ENCODE results near the gene SERPINB1. TPM values are rescaled to one million over a fixed set of nuclear protein-coding genes. Genes with fewer than 3 reads are reported as not detected.

The SERPINB1 gene
- total and polyA plus RNA-seq, 10 of the 15 experiments (the other 5 are each of a cell fraction or from before 2014, with no cell fraction given): 0.45 to 2.4 (median 0.83) TPM

GRCh38 chr6:2839195-2839981, 2.3 kb downstream of the SERPINB1 start (continued):
- TF ChIP-seq ZNF687 (IDR thresholded peaks at IDR 0.05): no peak

- BruUV-seq (replicated peaks): no TSS peak
- Histone ChIP-seq H3K27me3 (replicated peaks in 1 of 2; ENCODE audit: control insufficient read depth in 2 of 2, insufficient read depth in 2 of 2, low read length in 1 of 2) (peaks cover 0 to 5% of the 10 kb centered on the region in 2 experiments; a peak in 3 of 4 replicates), H2AFZ (ENCODE audit: control insufficient read depth, low read depth, low read length) (no peak overlapping the region), H3K9me3 (replicated peaks; ENCODE audit: control insufficient read depth, insufficient read depth, low read length) (peaks cover 2% of the 10 kb centered on the region; the same call in 2 of the 3 replicates), H3K4me3 (no peak overlapping the region), H3K4me2 (ENCODE audit: control insufficient read depth, insufficient read depth) (no peak overlapping the region), H3K9ac (ENCODE audit: control insufficient read depth, insufficient read depth, low read length) (no peak overlapping the region), H3K27ac (ENCODE audit: control insufficient read depth, insufficient read depth) (no peak overlapping the region), H3K79me2 (ENCODE audit: control insufficient read depth, insufficient read depth, low read length) (no peaks in the 10 kb centered on the region), H3K36me3 (ENCODE audit: control insufficient read depth in 2 of 2, insufficient read depth in 2 of 2, low read length in 1 of 2) (no peaks in the 10 kb centered on the region), H3K4me1 (ENCODE audit: control insufficient read depth, insufficient read depth, low read length) (peaks cover 3% of the 10 kb centered on the region; the same call in 1 of the 2 replicates), H4K20me1 (ENCODE audit: control insufficient read depth, insufficient read depth) (no peaks in the 10 kb centered on the region)
- ATAC-seq: no peak
- in situ Hi-C loops (cut with MboI) (no loop called here), intact Hi-C loops (cut with micrococcal nuclease; ENCODE audit: unreplicated experiment) (no loop called here)
- RAD21 ChIA-PET (ENCODE audit: unreplicated experiment): no interaction called here
- FAIRE-seq: no peak
- WGBS (ENCODE audit: insufficient coverage, insufficient replicate concordance, low lambda C conversion rate, missing lambda C conversion rate): 58% methylated on average over 3 of the region's 3 CpGs
- CTCF ChIA-PET: interaction anchor here (1.1 to 6.8 kb wide), 4 partner anchors 47 to 283 kb away, joined by 3 to 45 read pairs (median 4); no protein-coding TSS in a partner anchor
- SMC1A ChIA-PET (ENCODE audit: uncharacterized antibody, unreplicated experiment): interaction anchor here (1.3 to 2.0 kb wide), 3 partner anchors 31 to 73 kb away, joined by 4 to 9 read pairs (median 4); no protein-coding TSS in a partner anchor
- POLR2A ChIA-PET: no interaction called here
- DNase-seq (ENCODE audit: low read depth, low spot score): no peak
- no peak for TF ChIP-seq RFX5 (IDR thresholded peaks at IDR 0.05; ENCODE audit: low read depth, low read length)
- TF ChIP-seq KAT2A (conservative IDR thresholded peaks at IDR 0.05; ENCODE audit: control insufficient read depth, low read depth, low read length): no peak
- no peak for TF ChIP-seq NKRF (conservative IDR thresholded peaks at IDR 0.05)
- no peak for TF ChIP-seq PBX3 (IDR thresholded peaks at IDR 0.05; ENCODE audit: insufficient replicate concordance, low read depth, low read length)
- TF ChIP-seq MXI1 (IDR thresholded peaks at IDR 0.05; ENCODE audit: low read depth, low read length): no peak
- no peak for TF ChIP-seq HDAC2 (IDR thresholded peaks at IDR 0.05)
- TF ChIP-seq CREB1 (IDR thresholded peaks at IDR 0.05; ENCODE audit: low read depth): no peak
- no peak for TF ChIP-seq CHD1 (IDR thresholded peaks at IDR 0.05; ENCODE audit: low read depth, low read length)
- no peak for TF ChIP-seq NFYB (IDR thresholded peaks at IDR 0.05; ENCODE audit: insufficient read depth, low read depth, low read length)
- TF ChIP-seq SP1 (IDR thresholded peaks at IDR 0.05; ENCODE audit: low read depth, low read length): no peak
- no peak for TF ChIP-seq MTA3 (IDR thresholded peaks at IDR 0.05; ENCODE audit: borderline replicate concordance, low read length)
- no peak for TF ChIP-seq NFYA (IDR thresholded peaks at IDR 0.05; ENCODE audit: borderline replicate concordance, low read depth, low read length)
These were observed 3.4 kb downstream of the SERPINB1 start for GRCh38 chr6:2838251-2838650.
